Nephron progenitor cell (in vitro differentiated cells): Measurements from ENCODE around the gene LACTB.

Experiments used
- DNase-seq: peaks from one replicate; pipeline ENCODE4 v3.0.0; 2021
- H3K27ac Mint-ChIP-seq: 2 replicates; pipeline ENCODE4 v1.8.0; 2021; ENCODE audit warnings: mild to moderate bottlenecking, moderate library complexity, mixed read lengths
- H3K27me3 Mint-ChIP-seq: 2 replicates; pipeline ENCODE4 v1.8.0; 2021; ENCODE audit warnings: mild to moderate bottlenecking, low read depth, mixed read lengths; ENCODE audit not compliant: poor library complexity
- H3K36me3 Mint-ChIP-seq: 2 replicates; pipeline ENCODE4 v1.8.0; 2021; ENCODE audit warnings: low read depth, mixed read lengths
- H3K4me1 Mint-ChIP-seq: 2 replicates; pipeline ENCODE4 v1.8.0; 2021; ENCODE audit warnings: mixed read lengths
- H3K4me3 Mint-ChIP-seq: 2 replicates; pipeline ENCODE4 v1.8.0; 2021; ENCODE audit warnings: mild to moderate bottlenecking, moderate library complexity, mixed read lengths
- H3K9me3 Mint-ChIP-seq: 2 replicates; pipeline ENCODE4 v1.8.0; 2021; ENCODE audit warnings: mild to moderate bottlenecking, moderate library complexity, mixed read lengths
- TF ChIP-seq, protein P1 (sequence below): fragments of 200-600 bp; sonication (generic); IDR thresholded peaks from 2 replicates; pipeline ENCODE4 v1.5.0; 2021; ENCODE audit warnings: antibody characterized with exemption

Gene LACTB

GRCh38 chr15:63082366-63082765 lies 39.3 kb upstream of the LACTB start:
- H3K4me3 Mint-ChIP-seq = no peak overlapping the region
- TF ChIP-seq, protein P1, sequence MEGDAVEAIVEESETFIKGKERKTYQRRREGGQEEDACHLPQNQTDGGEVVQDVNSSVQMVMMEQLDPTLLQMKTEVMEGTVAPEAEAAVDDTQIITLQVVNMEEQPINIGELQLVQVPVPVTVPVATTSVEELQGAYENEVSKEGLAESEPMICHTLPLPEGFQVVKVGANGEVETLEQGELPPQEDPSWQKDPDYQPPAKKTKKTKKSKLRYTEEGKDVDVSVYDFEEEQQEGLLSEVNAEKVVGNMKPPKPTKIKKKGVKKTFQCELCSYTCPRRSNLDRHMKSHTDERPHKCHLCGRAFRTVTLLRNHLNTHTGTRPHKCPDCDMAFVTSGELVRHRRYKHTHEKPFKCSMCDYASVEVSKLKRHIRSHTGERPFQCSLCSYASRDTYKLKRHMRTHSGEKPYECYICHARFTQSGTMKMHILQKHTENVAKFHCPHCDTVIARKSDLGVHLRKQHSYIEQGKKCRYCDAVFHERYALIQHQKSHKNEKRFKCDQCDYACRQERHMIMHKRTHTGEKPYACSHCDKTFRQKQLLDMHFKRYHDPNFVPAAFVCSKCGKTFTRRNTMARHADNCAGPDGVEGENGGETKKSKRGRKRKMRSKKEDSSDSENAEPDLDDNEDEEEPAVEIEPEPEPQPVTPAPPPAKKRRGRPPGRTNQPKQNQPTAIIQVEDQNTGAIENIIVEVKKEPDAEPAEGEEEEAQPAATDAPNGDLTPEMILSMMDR = no peak
- peaks cover 73% of the 10 kb centered on the region for H3K4me1 Mint-ChIP-seq
- H3K9me3 Mint-ChIP-seq = no peaks in the 10 kb centered on the region
- H3K27me3 Mint-ChIP-seq = no peaks in the 10 kb centered on the region
- no peak for DNase-seq
- H3K27ac Mint-ChIP-seq = no peak overlapping the region
- no peaks in the 10 kb centered on the region for H3K36me3 Mint-ChIP-seq

DNA sequence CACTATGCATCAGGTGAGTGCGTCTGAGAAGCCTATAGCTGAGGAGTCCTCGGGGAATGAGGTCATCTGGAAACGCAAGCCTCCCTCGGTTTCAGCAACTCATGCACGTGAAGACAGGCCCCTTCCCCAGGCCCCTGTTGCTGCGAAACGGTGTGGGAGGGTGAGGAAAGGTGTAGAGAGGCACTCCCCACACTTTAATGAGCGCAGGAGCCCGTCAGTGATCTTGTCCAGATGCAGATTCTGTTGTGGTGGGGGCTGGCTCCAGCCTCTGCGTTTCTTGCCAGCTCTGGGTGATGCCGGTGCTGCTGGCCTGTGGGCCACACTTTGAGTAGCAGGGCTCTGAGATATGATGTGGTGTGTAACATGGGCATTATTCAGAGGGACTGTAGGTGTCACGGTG lies 38.6 kb upstream of the LACTB start:
- Mint-ChIP-seq H3K27ac (peak overlapping the region; percentile 69), H3K4me1 (peaks cover 73% of the 10 kb centered on the region), H3K36me3 (no peaks in the 10 kb centered on the region), H3K4me3 (no peak overlapping the region), H3K27me3 (no peaks in the 10 kb centered on the region), H3K9me3 (no peaks in the 10 kb centered on the region)
- DNase-seq = no peak
- TF ChIP-seq, protein P1 = no peak

GRCh38 chr15:63083541-63083940 lies 38.1 kb upstream of the LACTB start:
- H3K36me3 Mint-ChIP-seq = no peaks in the 10 kb centered on the region
- H3K27ac Mint-ChIP-seq = no peak overlapping the region
- TF ChIP-seq, protein P1 = no peak
- H3K27me3 Mint-ChIP-seq = no peaks in the 10 kb centered on the region
- no peaks in the 10 kb centered on the region for H3K9me3 Mint-ChIP-seq
- DNase-seq = no peak
- no peak overlapping the region for H3K4me3 Mint-ChIP-seq
- peaks cover 73% of the 10 kb centered on the region for H3K4me1 Mint-ChIP-seq

DNA sequence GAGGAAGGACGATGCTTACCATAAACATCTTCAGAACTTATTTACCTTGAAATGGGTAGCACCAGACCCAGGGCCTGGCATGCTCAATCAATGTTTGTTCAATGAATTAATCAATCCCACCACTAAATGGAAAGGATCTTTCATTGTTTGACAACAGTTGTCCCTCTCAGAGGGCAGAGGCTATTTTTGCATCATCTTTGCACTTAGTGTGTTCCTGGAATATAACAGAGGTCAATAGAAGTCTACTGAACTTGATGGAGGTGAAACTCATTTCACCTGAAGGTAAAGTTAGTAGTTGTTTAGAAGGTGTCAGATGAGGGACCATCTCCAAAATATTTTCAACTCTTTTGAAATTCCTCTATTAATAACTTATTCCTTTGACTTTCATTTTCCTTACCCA lies 36.9 kb upstream of the LACTB start:
- no peaks in the 10 kb centered on the region for H3K9me3 Mint-ChIP-seq
- H3K27me3 Mint-ChIP-seq = no peaks in the 10 kb centered on the region
- H3K4me1 Mint-ChIP-seq = peaks cover 74% of the 10 kb centered on the region
- no peak overlapping the region for H3K27ac Mint-ChIP-seq
- TF ChIP-seq, protein P1 = no peak
- H3K4me3 Mint-ChIP-seq = no peak overlapping the region
- H3K36me3 Mint-ChIP-seq = no peaks in the 10 kb centered on the region
- DNase-seq = no peak

DNA sequence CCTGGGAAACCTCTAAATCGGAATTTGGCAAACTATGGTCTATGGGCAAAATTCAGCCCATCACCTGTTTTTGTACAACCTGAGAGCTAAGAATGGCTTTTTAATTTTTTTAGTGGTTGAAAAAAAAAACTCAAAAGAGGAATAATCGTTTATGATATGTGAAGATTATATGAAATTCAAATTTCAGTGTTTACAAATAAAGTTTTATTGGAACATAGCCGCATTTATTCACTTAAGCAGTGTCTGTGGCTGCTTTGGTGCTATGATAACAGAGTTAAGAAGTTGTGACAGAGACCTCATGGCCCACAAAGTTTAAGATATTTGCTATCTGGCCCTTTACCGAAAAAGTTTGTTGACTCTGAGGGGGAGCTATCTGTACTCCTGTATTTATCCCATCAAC lies 36.4 kb upstream of the LACTB start:
- Mint-ChIP-seq H3K36me3 (no peaks in the 10 kb centered on the region), H3K4me1 (peaks cover 74% of the 10 kb centered on the region), H3K27ac (no peak overlapping the region), H3K4me3 (no peak overlapping the region), H3K9me3 (no peaks in the 10 kb centered on the region), H3K27me3 (no peaks in the 10 kb centered on the region)
- no peak for DNase-seq
- TF ChIP-seq, protein P1 = no peak

DNA sequence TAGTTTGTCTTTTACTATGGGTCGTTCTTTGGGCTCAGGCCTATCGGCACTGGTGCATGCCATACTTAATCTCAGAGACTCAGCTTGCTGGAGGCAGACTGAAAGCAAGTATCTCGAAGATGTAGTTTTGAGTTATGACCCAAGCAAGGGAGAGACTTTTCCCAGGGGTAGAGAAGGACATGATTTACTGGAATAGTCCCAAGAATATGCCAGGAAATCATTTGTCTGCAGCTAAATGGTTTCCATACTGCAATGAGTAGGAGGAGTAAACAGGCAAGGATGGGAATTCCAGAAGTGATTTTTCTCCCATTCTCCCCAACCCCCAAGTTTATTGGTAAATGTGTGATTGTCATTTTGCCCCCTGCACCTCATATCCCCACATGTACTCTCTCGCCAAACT lies 35.4 kb upstream of the LACTB start:
- Mint-ChIP-seq H3K27ac (peak overlapping the region; percentile 43), H3K36me3 (no peaks in the 10 kb centered on the region), H3K4me1 (peaks cover 76% of the 10 kb centered on the region), H3K4me3 (no peak overlapping the region), H3K9me3 (no peaks in the 10 kb centered on the region), H3K27me3 (no peaks in the 10 kb centered on the region)
- no peak for DNase-seq
- TF ChIP-seq, protein P1 = no peak
